ENCODE measurements around the gene ZDHHC12.

Gene ZDHHC12

GRCh38 chr9:128750926-128751595 lies 27.1 kb upstream of the ZDHHC12 start:
- peak overlapping the region; percentile 8 for H3K27ac ChIP-seq
- ChIA-PET POLR2A (ENCODE audit: low non-redundant PET) (no interaction called here), CTCF (interaction anchor here (0.5 kb wide), 1 partner anchor 49 kb away, joined by 5 read pairs; the partner anchor contains the start of gene PKN3)
- TF ChIP-seq CTCF (conservative IDR thresholded peaks at IDR 0.05; ENCODE audit: low read depth) = no peak
- no peak for DNase-seq (ENCODE audit: low spot score)

DNA sequence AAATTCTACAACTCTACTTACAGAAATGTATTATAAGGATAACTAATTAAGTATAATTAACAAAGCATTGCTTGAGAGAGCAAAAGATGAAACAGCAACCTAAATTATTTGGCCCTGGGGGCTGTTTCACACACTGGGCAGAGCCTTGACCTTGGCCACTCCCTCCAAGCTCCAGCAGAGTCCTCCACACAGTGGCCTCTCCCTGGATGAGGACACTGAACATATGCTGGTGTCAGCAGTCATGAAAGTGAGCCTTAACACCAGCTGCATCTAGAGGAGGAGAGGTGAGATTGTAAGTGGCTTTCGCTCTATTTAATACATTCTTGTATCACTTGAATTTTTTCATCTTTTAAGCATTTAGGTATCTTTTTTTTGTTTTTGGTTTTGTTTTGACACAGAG lies 23.3 kb upstream of the ZDHHC12 start:
- ChIA-PET CTCF (interaction anchor here (1.6 kb wide), 1 partner anchor 14 kb away, joined by 8 read pairs; no protein-coding TSS in a partner anchor), POLR2A (ENCODE audit: low non-redundant PET) (no interaction called here)
- no peak overlapping the region; the same call in 1 of the 2 replicates for H3K27ac ChIP-seq
- TF ChIP-seq CTCF (conservative IDR thresholded peaks at IDR 0.05; ENCODE audit: low read depth) = no peak
- no peak for DNase-seq (ENCODE audit: low spot score)

DNA sequence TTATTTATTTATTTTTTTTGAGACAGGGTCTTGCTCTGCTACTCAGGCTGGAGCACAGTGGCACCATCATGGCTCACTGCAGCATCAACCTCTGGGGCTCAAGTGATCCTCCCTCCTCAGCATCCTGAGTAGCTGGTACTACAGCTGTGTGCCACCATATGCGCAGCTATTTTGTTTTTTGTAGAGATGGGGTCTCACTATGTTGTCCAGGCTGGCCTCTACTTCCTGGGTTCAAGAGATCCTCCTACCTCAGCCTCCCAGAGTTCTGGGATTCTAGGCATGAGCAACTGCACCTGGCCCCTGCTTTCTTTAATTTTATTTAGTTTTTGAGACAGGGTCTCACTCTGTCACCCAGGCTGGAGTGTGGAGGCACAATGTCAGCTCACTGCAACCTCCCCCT lies 19.5 kb upstream of the ZDHHC12 start:
- ChIA-PET CTCF (interaction anchor here (0.6 kb wide), 1 partner anchor 286 kb away, joined by 4 read pairs; no protein-coding TSS in a partner anchor), POLR2A (ENCODE audit: low non-redundant PET) (no interaction called here)
- H3K27ac ChIP-seq = no peak overlapping the region
- TF ChIP-seq CTCF (conservative IDR thresholded peaks at IDR 0.05; ENCODE audit: low read depth) = no peak
- DNase-seq (ENCODE audit: low spot score) = no peak

DNA sequence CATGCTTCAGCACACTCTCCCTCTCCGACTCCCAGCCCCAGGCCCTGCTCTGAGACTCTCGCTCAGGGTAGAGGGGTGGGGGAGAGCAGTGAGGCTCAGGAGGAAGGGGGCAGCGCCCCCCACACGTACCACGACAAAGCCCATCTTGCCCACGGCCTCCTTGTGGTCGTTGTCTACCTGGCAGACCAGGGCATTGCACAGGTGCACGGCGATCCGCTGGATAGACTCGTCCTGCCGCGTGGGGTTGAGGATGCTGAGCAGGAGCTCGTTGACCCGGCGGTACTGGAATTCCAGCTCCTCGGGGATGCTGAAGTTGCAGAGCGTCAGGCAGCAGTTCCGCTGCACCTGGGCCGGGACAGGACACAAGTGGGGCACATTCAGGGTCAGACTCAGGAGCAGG lies 18.5 kb upstream of the ZDHHC12 start:
- H3K27ac ChIP-seq = peak overlapping the region; percentile 2; the same call in 1 of the 2 replicates
- ChIA-PET CTCF (no interaction called here), POLR2A (ENCODE audit: low non-redundant PET) (no interaction called here)
- no peak for DNase-seq (ENCODE audit: low spot score)
- TF ChIP-seq CTCF (conservative IDR thresholded peaks at IDR 0.05; ENCODE audit: low read depth) = no peak

DNA sequence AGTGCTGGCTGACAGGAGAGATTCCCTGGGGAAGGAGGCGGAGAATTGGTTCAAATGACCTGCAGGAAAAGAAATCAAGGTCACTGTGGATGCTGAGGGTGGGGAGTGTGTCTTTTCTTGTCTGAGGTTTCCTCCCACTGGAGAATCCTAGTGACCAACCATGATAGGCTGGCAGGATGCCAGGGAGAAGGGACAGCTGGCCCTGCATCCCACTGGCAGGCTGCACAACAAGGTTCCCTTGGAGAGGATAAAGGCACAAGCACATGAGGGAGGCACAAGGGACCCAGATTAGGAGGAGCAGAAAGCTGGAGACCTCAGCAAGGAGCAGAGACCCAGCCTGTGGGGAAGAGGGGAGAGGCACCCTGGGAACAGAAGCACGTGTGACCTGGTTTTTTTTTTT lies 11.4 kb upstream of the ZDHHC12 start:
- TF ChIP-seq CTCF (conservative IDR thresholded peaks at IDR 0.05; ENCODE audit: low read depth) = no peak
- ChIA-PET POLR2A (ENCODE audit: low non-redundant PET) (interaction anchor here (0.7 kb wide), 2 partner anchors 9 to 94 kb away, joined by 4 read pairs; partner anchors contain the start of gene SPOUT1), CTCF (interaction anchor here (0.8 kb wide), 3 partner anchors 11 to 271 kb away, joined by 3 read pairs; partner anchors contain the start of gene ZDHHC12)
- DNase-seq (ENCODE audit: low spot score) = no peak
- peak overlapping the region; percentile 43 for H3K27ac ChIP-seq

DNA sequence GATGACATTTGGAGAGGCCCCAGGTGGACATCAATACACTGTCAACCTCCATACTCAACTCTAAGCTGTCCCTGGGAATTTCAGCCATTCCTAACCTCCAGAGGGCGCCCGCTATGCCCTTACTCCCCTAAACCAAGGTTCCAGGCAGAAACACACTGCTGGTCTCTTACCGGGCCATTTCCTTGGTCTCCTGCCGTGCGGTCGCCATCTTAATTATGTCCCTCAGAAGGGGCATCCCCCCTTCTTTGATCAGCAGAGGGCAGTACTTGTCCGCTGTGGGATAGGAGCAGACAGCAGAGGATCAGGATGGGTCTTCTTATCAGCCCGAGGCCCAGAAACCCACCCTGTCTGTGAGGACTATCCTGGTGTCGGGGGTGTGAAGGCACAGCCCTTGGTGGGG lies 9.3 kb upstream of the ZDHHC12 start:
- ChIA-PET POLR2A (ENCODE audit: low non-redundant PET) (no interaction called here), CTCF (interaction anchor here (0.6 to 2.6 kb wide), 12 partner anchors 9 to 295 kb away, joined by 3 to 16 read pairs (median 4); partner anchors contain the start of genes ENDOG, SH3GLB2 and ZDHHC12)
- peak; percentile 97 for TF ChIP-seq CTCF (conservative IDR thresholded peaks at IDR 0.05; ENCODE audit: low read depth)
- peak overlapping the region; percentile 49 for H3K27ac ChIP-seq
- peak; percentile 77 for DNase-seq (ENCODE audit: low spot score)

All from RWPE1 (cell line).